ENCODE measurements around the gene MARCHF2.
A peak's percentile ranks its signal among the peaks of the same experiment; 100 is the strongest.

The MARCHF2 gene

DNA sequence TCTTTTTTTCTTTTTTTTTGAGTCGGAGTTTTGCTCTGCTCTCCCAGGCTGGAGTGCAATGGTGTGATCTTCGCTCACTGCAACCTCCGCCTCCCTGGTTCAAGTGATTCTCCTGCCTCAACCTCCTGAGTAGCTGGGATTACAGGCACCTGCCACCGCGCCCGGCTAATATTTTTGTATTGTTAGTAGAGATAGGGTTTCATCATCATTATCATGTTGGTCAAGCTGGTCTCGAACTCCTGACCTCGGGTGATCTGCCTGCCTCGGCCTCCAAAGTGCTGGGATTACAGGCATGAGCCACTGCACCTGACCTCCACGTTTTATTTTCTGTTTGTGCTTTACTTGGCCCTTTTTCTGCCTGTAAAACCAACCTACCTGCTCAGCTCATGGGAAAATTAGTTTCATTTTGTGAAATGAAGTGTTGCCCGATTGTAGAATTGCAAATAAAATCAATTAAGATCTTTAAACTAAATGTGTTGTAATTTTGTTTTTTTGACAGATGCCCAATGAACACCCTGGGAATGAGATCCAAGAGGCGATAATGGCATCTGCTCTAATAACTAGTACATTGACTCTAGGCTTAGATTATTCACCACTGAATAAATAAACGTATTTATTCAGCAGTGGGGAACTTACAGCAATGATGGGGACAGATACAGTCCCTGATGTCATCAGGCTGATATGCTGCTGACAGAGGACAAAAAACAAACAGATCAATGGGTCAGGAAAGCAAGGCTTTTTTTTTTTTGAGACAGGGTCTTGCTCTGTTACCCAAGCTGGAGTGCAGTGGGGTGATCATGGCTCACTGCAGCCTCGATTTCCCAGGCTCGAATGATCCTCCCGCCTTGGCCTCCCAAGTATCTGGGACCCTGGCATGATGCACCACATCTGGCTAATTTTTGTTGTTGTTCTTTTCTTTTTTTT lies 25.2 kb upstream of the MARCHF2 start:
- no peak for DNase-seq (ENCODE audit: low read depth)

DNA sequence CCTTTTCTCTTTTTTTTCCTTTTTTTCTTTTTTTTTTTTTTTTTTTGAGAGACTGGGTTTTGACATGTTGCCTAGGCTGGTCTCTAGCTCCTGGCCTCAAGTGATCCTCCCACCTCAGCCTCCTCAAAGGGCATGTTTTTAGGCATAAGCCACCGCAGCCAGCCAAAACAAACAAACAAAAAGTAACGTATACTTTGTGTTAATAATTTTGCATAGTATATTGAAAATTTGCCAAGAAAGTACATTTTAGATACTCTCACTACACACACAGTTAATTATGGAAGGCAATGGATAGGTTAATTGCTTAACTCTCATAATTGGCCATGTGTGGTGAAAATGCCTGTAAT lies 24.5 kb upstream of the MARCHF2 start:
- no peak for DNase-seq (ENCODE audit: low read depth)

DNA sequence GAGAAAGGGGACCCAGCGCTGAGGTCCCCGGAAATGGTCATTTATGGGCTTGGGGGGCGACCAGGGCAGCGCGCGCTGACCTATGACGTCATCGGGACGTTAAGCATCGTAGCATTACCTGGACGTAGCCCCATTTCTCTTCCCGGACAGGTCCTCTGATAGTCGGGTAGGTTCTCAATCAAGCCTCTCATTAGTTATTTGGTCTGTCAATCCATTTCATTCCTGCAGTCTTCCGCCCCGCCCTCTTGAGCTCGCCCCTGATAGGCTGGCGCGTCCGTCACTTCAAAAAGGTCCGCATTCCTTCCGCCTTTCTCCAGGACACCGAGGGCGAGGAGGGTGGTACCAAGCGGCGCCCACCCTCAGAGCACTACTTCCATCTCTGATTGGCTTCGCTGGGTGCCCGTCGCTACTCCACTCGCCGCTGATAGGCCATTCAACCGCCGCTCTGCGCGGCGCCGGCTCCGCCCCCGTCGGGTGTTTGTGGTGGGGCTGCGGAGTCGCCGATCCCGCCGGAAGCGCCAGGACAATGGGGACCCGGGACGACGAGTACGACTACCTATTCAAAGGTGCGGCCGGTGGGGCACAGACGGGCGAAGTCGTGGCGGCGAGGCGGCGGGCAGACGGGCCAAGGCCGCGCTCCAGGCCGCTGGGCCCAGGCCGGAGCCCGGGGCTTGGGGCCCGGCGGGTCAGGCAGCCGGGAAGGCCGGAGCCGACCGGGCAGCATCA lies 23.1 kb upstream of the MARCHF2 start, which contains the start of gene RAB11B:
TSS of gene RAB11B (plus strand) at position 470 of the 726 bp plus-strand sequence. CDS start at position 527, 57 bp downstream.
- DNase-seq (ENCODE audit: low read depth): peak; percentile 94

DNA sequence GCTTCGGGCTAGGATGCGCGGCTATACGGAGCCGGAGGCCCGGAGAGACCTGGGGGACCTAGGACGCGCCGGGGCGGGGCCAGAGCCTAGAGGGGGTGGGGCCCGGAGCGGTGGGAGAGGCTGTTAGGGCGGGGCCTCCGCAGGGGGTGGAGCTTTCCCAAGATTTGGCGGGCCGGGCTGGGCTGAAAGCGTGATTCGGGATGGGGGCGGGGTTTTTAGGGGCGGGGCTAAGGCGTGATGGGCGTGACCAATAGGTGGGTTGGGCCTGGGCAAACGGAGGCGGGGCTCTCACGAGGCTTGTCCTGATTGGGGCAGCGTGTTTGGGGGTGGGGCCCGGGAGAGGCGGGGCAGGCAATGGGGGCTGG lies 22.5 kb upstream of the MARCHF2 start:
- DNase-seq (ENCODE audit: low read depth): peak; percentile 78

DNA sequence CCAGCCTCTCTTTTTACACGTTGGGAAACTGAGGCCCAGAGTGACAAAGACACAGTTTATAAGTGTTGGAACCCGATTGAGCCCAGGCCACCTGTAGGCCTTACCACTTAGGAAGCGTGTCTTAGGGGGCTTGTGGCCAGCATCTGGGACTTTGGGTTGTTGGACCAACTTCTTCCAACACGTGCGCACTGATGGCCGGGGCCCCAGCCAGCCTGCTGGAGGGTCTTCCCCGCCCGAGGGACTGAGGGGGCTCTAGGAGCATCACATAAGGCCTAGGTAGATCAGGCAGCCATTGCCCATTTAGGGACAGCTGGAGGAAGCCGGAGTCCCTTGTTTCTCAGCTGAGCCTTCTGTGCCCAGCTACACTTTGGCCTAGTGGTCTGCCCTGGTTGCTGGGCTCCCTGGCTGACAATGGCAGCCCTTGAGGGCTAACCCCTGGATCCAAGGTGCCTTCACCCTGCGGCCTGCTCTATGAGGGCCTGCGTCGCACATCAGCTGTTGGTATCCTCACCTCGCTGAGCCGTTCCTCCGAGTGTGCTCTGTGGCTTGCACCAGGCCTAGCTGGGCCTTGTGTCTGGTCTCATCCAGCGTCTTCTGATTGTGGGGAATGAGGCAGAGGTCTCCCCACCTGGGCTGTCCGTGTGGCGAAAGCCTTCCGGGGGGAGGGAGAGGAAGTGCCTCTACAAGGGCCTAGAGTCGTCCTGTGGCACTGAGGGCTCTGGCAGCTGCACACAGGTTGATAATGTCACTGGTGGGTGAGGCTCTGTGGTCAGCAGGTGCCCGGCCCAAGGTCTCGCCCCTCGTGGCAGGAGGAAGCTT lies 21.7 kb upstream of the MARCHF2 start:
- no peak for DNase-seq (ENCODE audit: low read depth)

DNA sequence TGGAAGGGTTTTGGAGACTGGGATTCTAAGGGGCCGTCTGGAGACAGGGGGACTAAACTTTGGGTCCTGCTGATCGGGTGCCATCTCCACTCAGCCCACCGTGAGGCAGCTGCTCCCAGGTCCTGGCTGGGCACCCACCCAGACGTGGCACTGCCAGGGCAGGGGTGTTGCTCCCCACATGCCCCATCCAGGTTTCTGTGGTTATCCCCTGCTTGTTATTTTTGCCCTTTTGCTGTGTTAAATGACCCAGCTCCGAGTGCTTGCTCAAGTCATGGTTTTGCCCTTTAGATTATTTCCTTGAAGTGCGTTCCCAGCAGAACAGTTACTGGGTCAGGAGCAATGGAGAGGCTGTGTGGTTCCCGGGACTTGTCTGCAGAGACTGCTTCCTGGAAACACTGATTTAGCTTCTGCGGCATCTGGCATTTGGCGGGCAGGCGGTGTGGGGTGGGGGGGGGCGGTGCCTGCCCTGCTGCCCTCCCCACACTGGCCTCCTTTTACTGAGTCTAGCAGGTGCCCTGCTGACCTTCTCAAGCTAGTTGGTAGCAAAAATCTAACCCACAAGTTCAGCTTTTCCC lies 21.0 kb upstream of the MARCHF2 start:
- DNase-seq (ENCODE audit: low read depth): no peak

DNA sequence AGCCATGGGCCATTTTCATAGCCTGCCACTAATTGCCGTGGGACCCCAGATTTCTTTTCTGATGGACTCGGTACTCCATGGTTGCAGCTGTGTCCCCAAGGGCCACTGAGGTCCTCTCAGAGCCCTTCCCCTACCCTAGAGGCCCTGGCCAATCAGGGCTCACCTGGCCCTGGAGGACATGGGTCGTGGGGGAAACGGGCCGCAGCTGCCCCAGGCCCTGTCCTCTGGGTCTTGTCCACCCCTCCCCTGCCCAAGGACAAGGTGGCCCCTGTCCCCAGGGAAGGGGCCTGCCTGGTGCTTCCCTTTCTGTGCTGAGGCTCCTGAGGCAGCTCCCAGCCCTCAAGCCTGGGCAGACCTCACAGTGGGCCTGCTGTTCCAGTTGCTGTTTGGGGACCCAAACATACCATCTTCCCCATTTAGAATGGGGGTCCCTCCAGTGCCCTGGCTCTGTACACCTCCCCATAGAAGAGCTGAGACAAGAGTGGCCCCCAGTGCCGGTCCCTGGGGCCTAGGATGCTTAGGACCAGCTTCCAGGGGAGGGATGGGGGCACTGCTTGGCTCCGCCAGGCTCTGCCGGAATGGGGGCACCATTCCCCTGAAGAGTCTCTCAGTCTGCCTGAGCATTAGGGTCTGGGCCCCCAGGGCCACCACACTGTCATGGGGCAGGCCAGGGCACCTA lies 19.8 kb upstream of the MARCHF2 start:
- no peak for DNase-seq (ENCODE audit: low read depth)

DNA sequence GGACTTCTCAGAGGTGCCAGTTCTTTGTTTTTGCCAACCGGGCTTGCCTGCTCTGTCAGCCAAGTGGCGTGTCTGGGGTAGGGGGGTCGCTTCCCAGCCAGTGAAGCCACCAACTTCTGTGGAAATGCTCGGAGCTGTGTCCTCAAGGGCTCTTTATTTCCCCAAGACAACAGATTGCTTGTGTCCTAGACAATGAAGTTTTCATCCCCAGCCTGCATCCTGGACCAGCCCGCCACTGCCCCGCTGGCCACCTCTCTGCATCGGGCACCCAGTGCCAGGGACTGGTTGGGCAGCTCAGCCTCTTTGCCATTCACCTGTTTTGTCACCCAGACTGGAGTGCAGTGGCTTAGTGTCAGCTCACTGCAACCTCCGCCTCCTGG lies 19.2 kb upstream of the MARCHF2 start:
- no peak for DNase-seq (ENCODE audit: low read depth)

DNA sequence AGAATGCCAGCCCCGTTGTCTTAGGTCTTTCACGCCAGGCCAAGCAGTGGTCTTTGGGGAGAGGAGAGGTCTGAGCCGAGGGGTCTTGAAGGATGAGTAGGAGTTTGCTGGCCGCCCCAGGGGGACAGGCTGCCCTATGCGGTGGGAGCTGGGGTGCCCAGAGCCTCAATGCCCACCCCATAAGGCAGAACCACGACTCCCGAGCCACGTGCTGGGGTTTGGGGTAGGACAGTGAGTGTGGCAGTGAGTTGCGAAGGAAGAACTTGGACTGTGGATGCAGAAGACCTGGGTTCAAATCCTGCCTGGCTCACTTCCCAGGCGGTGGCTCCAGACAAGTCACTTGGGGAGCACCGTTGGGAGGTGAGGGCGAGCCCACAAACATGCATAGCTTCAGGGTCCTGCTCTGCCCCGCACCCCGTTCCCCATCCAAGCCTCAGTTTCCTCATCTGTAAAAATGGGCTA lies 17.5 kb upstream of the MARCHF2 start:
- no peak for DNase-seq (ENCODE audit: low read depth)

DNA sequence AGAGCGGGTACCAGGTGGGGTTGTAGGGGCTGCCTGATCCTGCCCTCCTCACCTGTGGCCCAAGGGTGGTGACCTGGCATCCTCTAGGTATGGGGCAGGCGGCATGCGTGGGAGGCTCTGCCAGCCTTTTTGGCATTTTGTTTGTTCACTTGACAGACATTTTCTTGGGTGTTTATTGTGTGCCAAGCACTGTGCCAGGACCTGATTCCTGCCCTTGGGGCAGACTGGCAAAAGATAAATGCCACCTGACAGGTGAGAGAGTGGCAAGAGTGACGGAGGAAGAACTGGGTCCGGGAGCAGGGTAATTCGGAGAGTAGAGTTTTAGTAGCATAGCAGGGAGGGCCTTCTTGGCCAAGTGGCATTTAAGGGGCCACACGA lies 16.9 kb upstream of the MARCHF2 start:
- DNase-seq (ENCODE audit: low read depth): no peak

DNA sequence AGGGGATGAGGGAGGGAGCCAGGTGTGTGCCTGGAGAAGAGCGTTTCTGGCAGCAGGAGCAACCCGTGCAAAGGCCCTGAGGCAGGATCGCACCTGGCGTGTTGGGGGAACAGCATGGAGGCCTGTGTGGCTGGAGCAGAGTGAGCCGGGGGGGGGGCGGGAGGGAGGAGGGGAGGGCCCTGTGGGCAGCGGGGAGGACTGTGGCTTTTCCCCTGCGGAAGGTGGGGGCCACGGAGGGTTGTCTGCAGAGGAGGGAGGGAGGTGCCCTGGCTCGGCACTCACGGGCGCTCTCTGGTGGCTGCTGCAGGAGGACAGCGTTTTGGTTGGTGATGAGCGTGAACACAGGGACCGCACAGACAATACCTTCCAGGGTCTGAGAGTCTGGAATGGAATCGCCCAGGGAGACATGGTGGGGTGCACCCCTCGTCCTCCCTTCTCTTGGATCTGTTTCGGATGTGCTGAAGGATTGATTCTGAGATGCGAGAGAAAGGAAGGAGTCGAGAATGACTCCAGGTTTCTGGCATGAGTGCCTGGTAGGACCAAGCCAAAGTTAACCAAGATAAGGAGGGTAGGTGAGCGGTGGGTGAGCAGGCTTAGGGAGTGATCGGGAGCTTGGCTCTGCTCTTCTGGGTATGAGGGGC lies 16.4 kb upstream of the MARCHF2 start:
- DNase-seq (ENCODE audit: low read depth): peak; percentile 30

DNA sequence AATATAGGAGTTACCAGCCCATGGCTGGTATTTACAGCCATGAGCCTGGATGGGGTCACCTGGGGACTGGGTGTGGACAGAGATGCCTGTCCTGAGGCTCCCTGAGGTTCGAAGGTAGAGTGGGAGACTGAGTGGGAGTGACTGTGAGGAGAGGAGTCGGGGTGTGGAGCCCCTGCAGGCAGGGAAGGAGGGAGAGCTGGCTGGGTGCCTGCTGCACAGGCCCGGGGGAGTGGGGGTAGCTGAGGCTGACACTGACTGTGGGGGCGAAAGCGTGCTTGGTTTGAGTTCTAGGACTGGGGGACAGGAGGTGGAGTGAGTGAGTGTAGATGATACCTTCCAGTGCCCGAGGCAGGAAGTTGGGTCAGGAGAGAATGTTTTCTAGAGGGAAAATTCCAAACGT lies 15.8 kb upstream of the MARCHF2 start:
- no peak for DNase-seq (ENCODE audit: low read depth)

DNA sequence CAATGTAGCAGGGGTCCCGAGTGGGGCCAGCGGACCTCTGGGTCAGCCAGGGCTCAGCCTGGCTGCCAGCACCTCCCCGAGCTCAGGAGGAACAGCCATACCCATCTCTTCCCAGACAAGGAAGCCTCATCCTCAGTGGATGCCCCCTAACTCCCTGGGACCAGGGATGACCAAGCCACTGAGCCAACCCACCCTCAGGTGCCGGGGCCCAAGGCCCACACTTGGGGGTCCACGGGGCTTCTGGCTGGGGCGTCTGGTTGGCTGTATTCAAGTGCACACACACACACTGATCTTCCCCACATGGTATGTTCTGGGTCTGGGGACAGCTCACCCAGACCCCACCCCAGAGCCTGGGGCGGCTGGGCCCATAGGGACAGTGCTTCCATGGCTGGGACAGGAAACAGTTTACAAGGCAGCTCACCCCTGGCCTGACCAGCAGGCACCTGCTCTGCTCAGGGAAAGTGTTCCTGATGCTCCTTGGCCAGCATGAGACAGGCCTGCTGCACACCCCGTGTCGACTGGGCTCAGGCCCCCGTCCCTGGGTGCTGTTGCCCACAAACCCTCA lies 15.3 kb upstream of the MARCHF2 start:
- DNase-seq (ENCODE audit: low read depth): no peak

DNA sequence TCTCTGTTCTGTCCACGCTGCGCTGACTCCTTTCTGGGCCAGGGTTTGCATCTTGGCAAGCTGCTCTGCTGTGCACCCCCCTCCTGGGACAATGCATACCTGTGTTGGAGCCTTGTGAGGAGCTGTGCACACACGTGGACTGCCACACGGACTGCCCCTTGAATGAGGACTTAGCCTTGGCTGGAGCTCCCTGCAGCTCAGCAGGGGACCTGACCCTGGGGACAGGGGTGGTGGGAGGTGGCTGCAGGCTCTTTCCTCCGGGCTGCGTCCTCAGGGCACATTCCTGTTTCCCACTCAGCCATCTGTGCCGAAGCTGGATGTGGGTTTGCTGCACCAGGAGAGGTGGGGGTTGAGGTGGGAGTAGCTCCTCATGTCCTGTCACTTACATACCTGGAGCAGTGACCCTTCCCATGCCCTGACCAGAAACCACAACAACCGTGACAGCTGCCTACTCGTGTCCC lies 14.8 kb upstream of the MARCHF2 start:
- DNase-seq (ENCODE audit: low read depth): no peak

DNA sequence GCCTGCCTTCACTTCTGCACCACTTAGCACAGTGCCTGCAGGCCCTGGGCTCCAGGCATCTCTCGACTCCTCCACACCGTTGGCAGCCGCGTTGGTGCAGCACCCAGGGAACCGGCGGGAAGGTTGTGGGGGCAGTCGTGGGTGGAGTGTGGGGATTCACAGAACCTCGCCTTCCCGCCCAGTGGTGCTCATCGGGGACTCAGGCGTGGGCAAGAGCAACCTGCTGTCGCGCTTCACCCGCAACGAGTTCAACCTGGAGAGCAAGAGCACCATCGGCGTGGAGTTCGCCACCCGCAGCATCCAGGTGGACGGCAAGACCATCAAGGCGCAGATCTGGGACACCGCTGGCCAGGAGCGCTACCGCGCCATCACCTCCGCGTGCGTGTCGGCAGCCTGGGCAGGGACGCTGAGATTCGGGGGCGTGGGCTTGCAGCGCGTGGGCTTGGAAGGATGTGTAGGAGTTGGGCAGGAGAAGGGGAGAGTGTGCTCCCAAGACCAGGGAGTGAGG lies 13.4 kb upstream of the MARCHF2 start:
- no peak for DNase-seq (ENCODE audit: low read depth)

DNA sequence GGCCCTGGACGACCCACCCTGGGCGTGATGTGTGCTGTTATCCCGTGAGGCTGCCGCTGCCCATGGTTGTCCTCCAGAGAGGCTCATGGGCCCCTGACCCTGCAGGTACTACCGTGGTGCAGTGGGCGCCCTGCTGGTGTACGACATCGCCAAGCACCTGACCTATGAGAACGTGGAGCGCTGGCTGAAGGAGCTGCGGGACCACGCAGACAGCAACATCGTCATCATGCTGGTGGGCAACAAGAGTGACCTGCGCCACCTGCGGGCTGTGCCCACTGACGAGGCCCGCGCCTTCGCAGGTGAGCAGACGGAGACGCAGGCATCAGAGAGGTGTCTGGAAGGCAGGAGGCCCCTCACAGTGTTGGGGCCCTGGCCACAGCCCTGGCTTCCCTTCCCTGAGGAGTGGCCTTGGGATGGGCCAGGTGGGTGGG lies 11.1 kb upstream of the MARCHF2 start:
- no peak for DNase-seq (ENCODE audit: low read depth)

DNA sequence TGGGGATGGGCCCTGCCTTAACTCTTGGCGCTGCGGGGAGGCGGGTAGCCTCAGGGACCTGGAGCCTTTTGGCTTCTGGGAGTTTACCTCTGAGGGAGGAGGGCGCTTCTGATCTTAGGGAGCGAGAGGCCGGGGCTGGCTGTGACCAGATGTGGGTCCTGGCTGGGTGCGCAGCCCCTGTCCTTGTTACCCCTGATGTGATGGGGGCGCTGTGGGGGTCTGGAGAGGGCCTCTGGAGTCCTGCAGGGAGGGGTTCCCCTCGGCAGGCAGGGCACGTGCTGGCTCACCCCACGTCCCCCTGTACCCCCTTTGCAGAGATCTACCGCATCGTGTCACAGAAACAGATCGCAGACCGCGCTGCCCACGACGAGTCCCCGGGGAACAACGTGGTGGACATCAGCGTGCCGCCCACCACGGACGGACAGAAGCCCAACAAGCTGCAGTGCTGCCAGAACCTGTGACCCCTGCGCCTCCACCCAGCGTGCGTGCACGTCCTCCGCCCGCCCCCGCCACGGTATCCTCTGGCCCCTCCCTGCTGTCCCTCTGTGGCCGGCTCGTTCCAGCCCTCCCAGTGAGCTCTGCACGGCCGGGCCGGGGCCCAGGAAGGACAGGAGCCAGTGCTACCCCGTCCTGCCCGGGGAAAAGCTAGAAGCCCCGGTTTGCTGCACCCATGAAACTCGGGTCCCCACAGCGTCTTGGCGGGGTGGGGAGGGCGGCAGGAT lies 9.8 kb upstream of the MARCHF2 start:
- DNase-seq (ENCODE audit: low read depth): no peak

DNA sequence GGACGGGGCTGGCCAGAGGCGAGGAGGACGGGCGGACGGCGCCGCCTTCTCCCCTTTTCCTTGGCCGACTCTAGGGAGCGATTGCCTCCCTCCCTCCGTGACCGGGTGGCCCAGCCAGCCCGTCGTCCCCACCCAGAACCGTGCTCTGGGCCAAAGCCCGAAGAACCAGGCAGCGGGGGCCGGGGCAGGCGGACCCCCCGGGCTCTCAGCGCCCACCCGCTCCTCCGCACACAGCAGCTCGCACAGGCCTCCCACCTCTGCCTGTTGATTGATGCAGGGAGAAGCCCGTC lies 9.3 kb upstream of the MARCHF2 start:
- no peak for DNase-seq (ENCODE audit: low read depth)

DNA sequence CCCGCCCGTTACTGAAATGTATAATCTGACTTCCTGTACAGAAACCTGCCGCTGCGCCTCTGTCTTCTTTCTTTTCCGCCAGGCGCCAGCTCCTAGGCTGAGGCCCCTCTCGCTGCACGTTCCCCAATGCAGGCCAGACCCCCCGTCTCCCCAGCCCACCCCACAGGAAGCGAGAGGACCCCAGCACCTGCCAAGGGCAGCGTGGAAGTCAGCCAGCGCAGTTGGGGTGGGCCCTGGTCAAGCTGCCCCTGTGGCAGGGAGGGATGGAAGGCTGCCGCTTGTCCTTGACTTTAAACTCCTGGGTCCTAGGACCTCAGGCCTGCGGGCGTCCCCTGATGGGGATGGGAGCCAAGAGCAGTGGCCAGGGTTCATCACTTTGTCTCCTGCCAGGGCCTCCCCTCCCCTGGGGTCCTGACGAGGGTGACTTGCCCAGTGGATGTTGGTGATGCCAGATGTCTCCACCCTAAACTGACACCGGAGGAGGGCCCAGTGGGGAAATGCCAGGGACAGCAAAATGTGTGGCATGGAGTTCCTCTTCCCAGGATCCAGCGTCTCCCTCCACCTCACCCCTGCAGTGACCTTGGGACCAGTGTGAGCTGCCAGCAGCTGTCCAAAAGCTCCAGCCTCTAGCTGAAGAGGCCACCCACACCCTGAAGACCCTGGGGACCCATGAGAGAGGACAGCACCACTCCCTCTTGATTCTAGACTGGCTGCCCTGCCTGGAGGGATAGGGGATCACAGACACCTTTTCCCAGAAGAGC lies 8.5 kb upstream of the MARCHF2 start:
- DNase-seq (ENCODE audit: low read depth): no peak
